NCI-H1417 treated with DMSO at 0.1 percent for 48 hours (cell line): ENCODE results near the gene C14orf93.

Source experiments
- DNase-seq: peaks from one replicate; lab custom pipeline; 2025; lab: John Stamatoyannopoulos, UW

The C14orf93 gene

DNA sequence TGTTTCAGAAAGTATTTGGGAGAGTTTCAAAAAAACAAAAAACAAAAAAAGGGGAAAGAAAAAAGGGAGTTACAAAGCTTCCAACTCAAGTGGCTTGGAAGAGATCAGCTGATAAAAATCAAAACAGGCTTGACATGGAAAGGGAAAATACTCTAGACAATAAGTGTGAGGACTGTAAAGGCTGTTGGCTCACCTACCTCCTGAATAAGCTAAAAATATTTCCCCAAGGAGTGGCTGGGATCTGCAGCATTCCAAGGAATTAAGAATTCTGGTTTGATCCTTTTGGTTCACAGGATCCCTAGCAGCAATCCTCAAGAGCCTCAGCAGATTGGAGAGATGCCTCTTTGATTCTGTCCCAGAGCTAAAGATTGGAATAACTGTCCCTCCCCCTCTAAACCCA is 16.4 kb downstream of the C14orf93 start:
- DNase-seq, result no peak

GRCh38 chr14:22991852-22992251 is 18.1 kb downstream of the C14orf93 start:
- no peak for DNase-seq

DNA sequence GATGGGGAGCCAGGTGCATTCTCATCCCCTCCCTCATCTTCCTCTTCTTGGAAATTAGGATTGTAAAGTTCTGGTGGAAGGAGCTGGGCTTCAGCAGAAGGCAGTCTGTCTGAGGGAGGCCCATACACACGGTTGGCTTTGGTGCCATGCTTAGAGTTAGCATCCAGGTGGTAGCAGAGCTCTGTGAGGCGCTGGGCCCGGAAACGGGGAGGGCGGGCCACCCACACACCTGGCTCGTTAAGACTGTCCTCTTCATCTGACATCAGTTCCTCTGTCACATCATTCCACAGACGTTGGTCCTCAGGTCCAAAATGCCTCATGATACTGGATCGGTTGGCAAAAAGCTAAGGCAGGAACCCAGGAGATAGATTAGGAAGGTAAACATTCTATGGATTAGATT is 22.7 kb downstream of the C14orf93 start:
- no peak for DNase-seq

DNA sequence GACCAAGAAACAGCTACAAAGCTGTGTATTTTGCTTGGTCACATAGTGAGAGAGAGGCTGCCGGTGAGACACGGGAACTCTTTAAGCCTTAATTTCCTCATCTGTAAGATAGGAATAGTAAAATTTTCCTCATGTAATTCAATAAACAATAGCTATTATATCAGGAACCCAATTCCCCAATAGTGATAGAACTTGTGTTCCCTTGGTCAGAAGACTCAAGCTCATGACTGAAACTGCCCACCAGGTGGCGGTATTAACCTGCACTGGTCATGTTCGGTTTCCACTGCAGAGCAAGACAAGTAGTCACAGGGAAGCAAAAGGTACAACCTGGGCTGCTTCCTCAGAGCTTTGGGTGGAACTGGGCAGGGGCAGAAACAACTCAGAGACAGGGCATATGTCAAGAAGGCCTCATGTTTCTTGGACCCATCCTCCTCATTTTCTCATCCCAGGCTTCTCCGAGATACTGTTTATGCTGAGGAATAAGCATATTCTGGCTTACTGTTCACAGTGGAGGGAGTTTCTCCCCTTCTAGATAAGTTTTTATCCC is 23.4 kb downstream of the C14orf93 start:
- DNase-seq, result peak; percentile 32

DNA sequence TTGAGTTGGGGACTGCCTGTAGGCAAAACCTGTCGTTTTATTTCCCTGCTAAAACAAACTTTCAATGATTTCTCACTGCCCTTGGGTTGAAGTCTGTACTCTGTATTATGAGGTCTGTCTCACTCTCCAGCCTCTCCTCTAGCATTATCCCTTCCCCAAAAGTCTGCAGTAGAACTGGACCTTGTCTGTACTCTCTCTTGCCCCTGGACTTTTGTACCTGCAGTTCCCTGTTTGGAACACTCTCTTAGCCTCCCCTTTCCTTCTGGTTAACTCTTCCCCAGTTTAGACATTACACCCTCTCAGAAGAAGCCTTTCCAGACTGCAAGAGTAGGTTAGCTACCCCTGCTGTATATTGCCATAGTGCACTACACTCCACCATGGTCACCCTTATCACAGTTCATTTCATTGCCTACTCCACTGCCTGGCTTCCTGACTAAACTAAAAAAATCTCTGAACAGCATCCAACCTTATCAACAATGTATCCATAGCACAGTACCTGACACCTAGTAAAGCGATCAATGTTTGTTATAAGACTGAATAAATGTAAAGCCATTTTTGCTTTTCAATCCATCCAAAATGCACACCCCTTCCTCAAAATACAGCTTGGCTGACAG is 23.9 kb downstream of the C14orf93 start:
- no peak for DNase-seq

GRCh38 chr14:22984959-22985658 is 24.8 kb downstream of the C14orf93 start:
- DNase-seq, result no peak

DNA sequence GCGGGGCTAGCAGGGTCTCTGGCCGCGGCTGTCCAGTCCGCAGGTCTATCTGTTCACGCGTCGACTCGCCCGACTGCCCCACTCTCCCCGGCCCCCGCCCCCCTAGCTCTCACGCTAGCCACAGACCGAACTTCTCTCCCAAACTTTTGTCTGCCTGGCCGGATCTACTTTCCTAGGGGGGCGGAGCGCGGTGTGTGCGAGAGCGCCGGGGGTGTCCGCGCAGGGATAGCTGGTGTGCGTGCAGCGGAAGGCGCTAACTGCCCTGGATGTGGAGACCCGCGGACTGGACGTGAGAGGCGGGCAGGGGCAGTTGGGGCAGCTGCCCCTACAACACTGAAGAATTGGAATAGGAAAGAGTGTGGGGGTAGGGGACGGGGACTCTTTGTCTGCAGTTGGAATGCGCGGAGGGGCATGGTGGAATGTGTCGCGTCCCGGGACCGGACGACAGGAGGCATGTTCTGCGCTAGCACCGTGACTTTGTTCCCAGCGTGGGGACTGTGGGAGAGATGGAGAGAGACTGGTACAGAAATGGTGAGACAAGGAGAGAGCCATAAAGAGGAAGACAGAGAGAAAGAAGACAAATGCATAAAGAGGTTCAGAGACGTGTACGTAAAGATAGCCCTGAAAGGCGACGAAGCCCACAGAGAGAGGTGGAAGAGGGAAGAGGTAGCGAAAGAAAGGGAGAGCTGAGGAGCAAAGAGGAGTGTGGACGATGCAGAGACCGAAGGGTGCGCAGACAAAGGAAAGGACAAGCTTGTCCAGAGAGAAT is 27.3 kb downstream of the C14orf93 start, which contains the start of gene AJUBA:
Gene AJUBA, minus strand, starts transcription at position 75 of the 769 bp plus-strand sequence. CDS start 285 bp downstream, outside the sequence.
- peak; percentile 19 for DNase-seq

- no peak for DNase-seq
These were observed 28.0 kb downstream of the C14orf93 start for GRCh38 chr14:22981876-22982476.

- no peak for DNase-seq
These were observed 28.7 kb downstream of the C14orf93 start for GRCh38 chr14:22981090-22981875.

DNA sequence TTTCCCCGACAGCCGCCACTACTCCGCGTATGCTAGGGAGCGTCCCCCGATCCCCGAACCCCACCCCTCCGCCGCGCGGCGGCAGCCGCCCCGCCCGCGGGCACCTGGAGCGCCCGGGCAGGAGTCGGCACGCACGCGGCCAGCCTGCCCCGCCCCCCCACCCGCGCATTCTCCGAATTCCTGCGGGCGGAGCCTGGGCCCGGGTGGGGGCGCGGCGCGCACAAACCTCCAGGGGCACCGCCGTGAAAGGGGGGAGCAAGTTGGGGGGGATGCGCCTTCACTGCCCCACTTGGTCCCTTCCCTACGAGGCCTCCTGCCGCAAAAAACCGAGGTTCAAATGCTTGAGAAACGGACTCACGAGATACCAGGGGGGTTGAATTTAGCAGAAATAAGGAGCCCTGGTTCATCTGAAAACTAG is 29.3 kb downstream of the C14orf93 start:
- DNase-seq, result no peak

- DNase-seq, result no peak
These were observed 30.1 kb downstream of the C14orf93 start for GRCh38 chr14:22979748-22980392.

- DNase-seq, result no peak
These were observed 30.8 kb downstream of the C14orf93 start for GRCh38 chr14:22978981-22979671.

DNA sequence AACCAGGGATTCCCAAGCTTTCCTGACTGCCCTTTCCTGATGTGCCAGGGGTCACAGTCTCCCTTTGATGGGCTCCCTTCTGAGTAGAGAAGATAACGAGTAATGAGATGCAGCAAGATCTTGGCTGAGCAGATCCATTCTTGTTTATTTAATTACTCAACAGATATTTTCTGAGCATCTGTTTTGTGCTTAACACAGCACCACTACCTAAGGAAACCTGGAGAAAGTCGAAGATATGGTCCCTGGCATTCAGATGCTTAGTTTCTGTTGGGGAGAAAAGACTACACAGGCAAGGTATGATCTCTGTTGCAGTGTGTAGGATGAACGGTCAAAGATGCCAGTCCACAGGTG is 31.5 kb downstream of the C14orf93 start:
- DNase-seq, result no peak

GRCh38 chr14:22977684-22978486 is 32.1 kb downstream of the C14orf93 start:
- no peak for DNase-seq

GRCh38 chr14:22977434-22977683 is 32.6 kb downstream of the C14orf93 start:
- no peak for DNase-seq

DNA sequence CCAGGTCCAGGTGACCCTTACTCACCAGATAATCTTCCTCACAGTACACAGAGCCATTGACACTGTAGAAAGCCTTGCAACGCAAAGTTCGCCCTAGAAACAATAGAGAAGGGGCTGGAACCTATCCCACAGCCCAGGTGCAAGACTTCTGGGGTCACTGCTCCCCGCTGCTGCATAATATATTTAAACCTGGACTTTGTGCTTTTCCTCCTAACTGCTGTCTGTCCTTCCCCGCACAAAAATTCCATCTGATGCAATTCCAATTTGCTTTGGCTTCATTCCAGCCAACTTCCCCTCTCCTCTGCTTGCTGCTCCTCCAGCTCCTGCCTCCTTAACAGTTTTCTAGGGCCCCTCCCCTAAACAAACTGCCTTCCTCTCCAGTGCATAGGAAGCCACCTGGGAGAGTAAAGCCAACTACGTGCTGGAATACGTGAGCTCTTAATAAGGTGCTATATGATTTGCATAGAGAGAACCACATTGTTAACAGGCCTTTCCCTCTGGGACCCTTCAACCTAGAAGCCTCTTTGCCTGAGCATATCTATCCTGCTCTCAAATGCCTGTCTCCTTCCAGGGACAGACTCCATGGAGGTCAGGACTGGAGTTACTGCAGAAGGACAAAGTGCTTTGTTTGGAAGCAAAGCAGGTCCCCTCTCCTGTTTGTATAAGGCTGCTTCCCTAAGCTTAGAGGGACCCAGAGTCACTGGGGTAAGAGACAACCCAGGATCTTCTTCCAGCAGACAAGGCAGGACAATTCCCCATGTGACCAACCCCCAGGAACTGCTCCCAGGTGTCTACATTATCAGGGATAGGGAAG is 33.1 kb downstream of the C14orf93 start:
- no peak for DNase-seq

DNA sequence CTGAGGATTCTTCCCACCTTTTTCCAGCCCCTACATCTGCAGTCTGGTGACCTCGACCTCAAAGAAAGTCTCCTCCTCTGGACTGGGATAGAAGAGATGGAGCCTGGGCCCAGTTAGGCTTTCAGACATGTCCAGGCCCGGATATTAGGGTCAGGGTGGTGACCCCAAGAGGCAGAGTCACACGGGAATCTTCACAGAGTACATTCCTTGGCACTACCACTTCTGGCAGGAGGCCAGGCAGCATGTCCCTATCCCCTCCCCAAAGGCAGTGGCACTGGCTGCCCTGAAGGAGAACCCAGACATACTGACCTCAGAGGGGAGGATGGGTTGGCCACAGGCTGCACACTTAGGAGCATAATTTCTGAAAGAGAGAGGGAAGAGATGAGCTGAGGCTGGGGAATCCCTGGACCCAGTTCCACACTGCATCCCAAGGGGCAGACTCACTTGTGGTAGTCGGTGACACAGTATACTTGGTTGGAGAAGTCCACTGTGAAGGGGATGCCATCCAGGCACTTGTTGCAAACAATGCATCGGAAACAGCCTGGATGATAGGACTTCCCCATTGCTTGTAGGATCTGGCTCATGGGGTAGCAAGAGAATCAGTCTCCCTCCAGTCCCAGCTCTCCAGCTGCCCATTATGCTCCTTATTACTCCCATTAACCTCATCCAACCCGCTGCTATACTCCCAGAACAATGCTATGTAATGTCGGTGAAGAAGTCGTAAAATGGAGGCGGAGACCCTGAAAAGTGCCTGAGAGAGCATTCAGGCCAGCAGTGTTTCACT is 35.2 kb downstream of the C14orf93 start:
- DNase-seq, result no peak
